ENCODE measurements around the gene PEX3.
A peak's percentile ranks its signal among the peaks of the same experiment; 100 is the strongest.

The PEX3 gene

DNA sequence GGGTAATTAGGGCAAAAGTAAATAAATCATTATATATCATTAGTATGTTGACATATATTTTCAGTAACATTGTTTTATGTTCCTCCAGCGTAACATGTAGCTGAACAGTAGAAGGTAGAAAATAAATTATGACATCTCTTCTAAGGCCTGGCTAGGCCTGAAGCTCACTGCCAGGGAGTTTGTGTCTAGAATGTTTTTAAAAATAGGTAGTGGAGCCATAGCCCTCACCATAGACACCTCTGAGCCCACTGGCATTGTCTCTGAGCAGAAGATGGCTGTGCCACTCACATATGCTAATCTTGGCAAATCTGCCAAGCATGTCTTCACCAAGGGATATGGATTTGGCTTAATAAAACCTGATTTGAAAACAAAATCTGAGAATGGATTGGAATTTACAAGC, 39.6 kb downstream of the PEX3 start:
- no CpG with 5 or more reads among the region's 1 CpG for WGBS (ENCODE audit: insufficient coverage)
- CTCF ChIA-PET = interaction anchor here (0.7 to 1.1 kb wide), 2 partner anchors 12 to 22 kb away, joined by 3 to 4 read pairs; partner anchors contain the start of gene FUCA2

DNA sequence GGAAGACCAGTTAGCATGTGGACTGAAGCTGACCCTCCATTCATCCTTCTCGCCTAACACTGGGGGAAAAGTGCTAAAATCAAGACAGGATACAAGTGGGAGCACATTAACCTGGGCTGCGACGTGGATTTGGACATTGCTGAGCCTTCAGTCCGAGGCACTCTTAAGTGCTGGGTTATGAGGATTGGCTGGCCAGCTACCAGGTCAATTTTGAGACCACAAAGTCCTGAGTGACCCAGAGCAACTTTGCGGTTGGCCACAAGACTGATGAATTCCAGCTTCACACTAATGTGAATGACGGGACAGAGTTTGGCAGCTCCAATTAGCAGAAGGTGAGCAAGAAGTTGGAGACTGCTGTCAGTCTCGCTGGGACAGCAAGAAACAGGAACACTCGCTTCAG, 40.2 kb downstream of the PEX3 start:
- Histone ChIP-seq H3K27ac (ENCODE audit: insufficient read depth in 1 of 2, low read depth in 1 of 2, low read length in 2 of 2, poor library complexity in 1 of 2, severe bottlenecking in 2 of 2) (no peak overlapping the region), H3K4me1 (ENCODE audit: control extremely low read depth in 1 of 4, control insufficient read depth in 4 of 4, insufficient read depth in 4 of 4, low read length in 3 of 4) (no peaks in the 10 kb centered on the region), H3K4me3 (ENCODE audit: control insufficient read depth in 1 of 7, extremely low read depth in 1 of 7, insufficient read depth in 4 of 7, low read depth in 2 of 7, low read length in 6 of 7) (no peak overlapping the region), H3K27me3 (replicated peaks in 2 of 5; ENCODE audit: control insufficient read depth in 4 of 5, insufficient read depth in 5 of 5, low read length in 4 of 5) (no peaks in the 10 kb centered on the region), H3K9me3 (ENCODE audit: control extremely low read depth in 1 of 5, control insufficient read depth in 4 of 5, insufficient read depth in 2 of 5, low read depth in 1 of 5, low read length in 4 of 5) (no peaks in the 10 kb centered on the region), H3K36me3 (ENCODE audit: control insufficient read depth in 4 of 4, insufficient read depth in 4 of 4, low read length in 3 of 4) (peaks cover 0 to 6% (median 2%) of the 10 kb centered on the region in 4 experiments)
- CTCF ChIA-PET = interaction anchor here (0.7 to 1.3 kb wide), 3 partner anchors 12 to 22 kb away, joined by 3 to 5 read pairs (median 4); partner anchors contain the start of gene FUCA2
- no peak for DNase-seq
- POLR2A ChIA-PET = no interaction called here
- WGBS (ENCODE audit: insufficient coverage) = 98% methylated on average over 8 of the region's 8 CpGs

More for the DNA sequence above, 39.6 kb downstream of the PEX3 start:
- no peak for DNase-seq
- POLR2A ChIA-PET = no interaction called here
- H3K4me3 ChIP-seq (ENCODE audit: control insufficient read depth in 1 of 7, extremely low read depth in 1 of 7, insufficient read depth in 4 of 7, low read depth in 2 of 7, low read length in 6 of 7) = no peak overlapping the region
- peaks cover 0 to 7% (median 3%) of the 10 kb centered on the region in 4 experiments for H3K36me3 ChIP-seq (ENCODE audit: control insufficient read depth in 4 of 4, insufficient read depth in 4 of 4, low read length in 3 of 4)
- H3K27me3 ChIP-seq (replicated peaks in 2 of 5; ENCODE audit: control insufficient read depth in 4 of 5, insufficient read depth in 5 of 5, low read length in 4 of 5) = no peaks in the 10 kb centered on the region
- no peaks in the 10 kb centered on the region for H3K9me3 ChIP-seq (ENCODE audit: control extremely low read depth in 1 of 5, control insufficient read depth in 4 of 5, insufficient read depth in 2 of 5, low read depth in 1 of 5, low read length in 4 of 5)
- no peak overlapping the region for H3K27ac ChIP-seq (ENCODE audit: insufficient read depth in 1 of 2, low read depth in 1 of 2, low read length in 2 of 2, poor library complexity in 1 of 2, severe bottlenecking in 2 of 2)
- no peaks in the 10 kb centered on the region for H3K4me1 ChIP-seq (ENCODE audit: control extremely low read depth in 1 of 4, control insufficient read depth in 4 of 4, insufficient read depth in 4 of 4, low read length in 3 of 4)

GRCh38 chr6:143496974-143497373, 46.4 kb downstream of the PEX3 start:
- CTCF ChIA-PET = interaction anchor here (1.5 to 2.1 kb wide), 3 partner anchors 12 to 15 kb away, joined by 3 to 6 read pairs (median 5); partner anchors contain the start of gene FUCA2

DNA sequence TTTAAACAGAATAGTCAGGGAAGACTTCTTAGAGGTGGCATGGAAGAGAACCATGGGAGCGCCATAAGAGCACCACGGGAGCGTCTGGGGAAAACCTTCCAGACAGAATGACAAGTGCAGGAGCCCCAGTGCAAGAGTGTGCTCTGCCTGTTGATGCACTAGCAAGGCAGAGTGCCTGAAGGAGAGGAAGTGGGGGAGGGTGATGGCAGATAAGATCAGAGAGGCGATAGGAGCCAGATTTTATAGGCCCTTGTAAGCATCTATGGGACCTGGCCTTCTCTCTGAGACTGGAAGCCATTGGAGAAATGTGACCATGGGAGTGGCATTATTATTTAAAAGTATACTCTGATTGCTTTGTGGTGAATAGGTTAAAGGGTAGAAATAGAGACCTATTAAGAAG, 47.8 kb downstream of the PEX3 start:
- no peak for DNase-seq
- CTCF ChIA-PET = interaction anchor here (2.1 kb wide), 1 partner anchor 14 kb away, joined by 6 read pairs; the partner anchor contains the start of gene FUCA2
- WGBS (ENCODE audit: insufficient coverage) = 78% methylated on average over 4 of the region's 4 CpGs
- H3K27me3 ChIP-seq (replicated peaks in 2 of 5; ENCODE audit: control insufficient read depth in 4 of 5, insufficient read depth in 5 of 5, low read length in 4 of 5) = no peaks in the 10 kb centered on the region
- H3K9me3 ChIP-seq (ENCODE audit: control extremely low read depth in 1 of 5, control insufficient read depth in 4 of 5, insufficient read depth in 2 of 5, low read depth in 1 of 5, low read length in 4 of 5) = no peaks in the 10 kb centered on the region
- peaks cover 0 to 5% (median 2%) of the 10 kb centered on the region in 4 experiments for H3K4me1 ChIP-seq (ENCODE audit: control extremely low read depth in 1 of 4, control insufficient read depth in 4 of 4, insufficient read depth in 4 of 4, low read length in 3 of 4)
- POLR2A ChIA-PET = no interaction called here
- peaks cover 5 to 19% (median 11%) of the 10 kb centered on the region in 4 experiments for H3K36me3 ChIP-seq (ENCODE audit: control insufficient read depth in 4 of 4, insufficient read depth in 4 of 4, low read length in 3 of 4)
- no peak overlapping the region for H3K4me3 ChIP-seq (ENCODE audit: control insufficient read depth in 1 of 7, extremely low read depth in 1 of 7, insufficient read depth in 4 of 7, low read depth in 2 of 7, low read length in 6 of 7)
- H3K27ac ChIP-seq (ENCODE audit: insufficient read depth in 1 of 2, low read depth in 1 of 2, low read length in 2 of 2, poor library complexity in 1 of 2, severe bottlenecking in 2 of 2) = no peak overlapping the region

More at GRCh38 chr6:143496974-143497373, 46.4 kb downstream of the PEX3 start:
- Histone ChIP-seq H3K36me3 (ENCODE audit: control insufficient read depth in 4 of 4, insufficient read depth in 4 of 4, low read length in 3 of 4) (peaks cover 5 to 10% (median 8%) of the 10 kb centered on the region in 4 experiments), H3K27me3 (replicated peaks in 2 of 5; ENCODE audit: control insufficient read depth in 4 of 5, insufficient read depth in 5 of 5, low read length in 4 of 5) (no peaks in the 10 kb centered on the region), H3K9me3 (ENCODE audit: control extremely low read depth in 1 of 5, control insufficient read depth in 4 of 5, insufficient read depth in 2 of 5, low read depth in 1 of 5, low read length in 4 of 5) (no peaks in the 10 kb centered on the region), H3K4me1 (ENCODE audit: control extremely low read depth in 1 of 4, control insufficient read depth in 4 of 4, insufficient read depth in 4 of 4, low read length in 3 of 4) (peaks cover 0 to 5% (median 2%) of the 10 kb centered on the region in 4 experiments), H3K4me3 (ENCODE audit: control insufficient read depth in 1 of 7, extremely low read depth in 1 of 7, insufficient read depth in 4 of 7, low read depth in 2 of 7, low read length in 6 of 7) (no peak overlapping the region), H3K27ac (ENCODE audit: insufficient read depth in 1 of 2, low read depth in 1 of 2, low read length in 2 of 2, poor library complexity in 1 of 2, severe bottlenecking in 2 of 2) (no peak overlapping the region)
- DNase-seq = no peak
- 100% methylated on average over 1 of the region's 1 CpG for WGBS (ENCODE audit: insufficient coverage)
- POLR2A ChIA-PET = no interaction called here

GRCh38 chr6:143501851-143502250, 51.2 kb downstream of the PEX3 start:
- ChIA-PET CTCF (interaction anchor here (1.2 to 2.1 kb wide), 4 partner anchors 9 to 1027 kb away, joined by 3 to 7 read pairs (median 6); partner anchors contain the start of gene FUCA2), POLR2A (interaction anchor here (0.6 kb wide), 1 partner anchor 572 kb away, joined by 4 read pairs; no protein-coding TSS in a partner anchor)
- no peaks in the 10 kb centered on the region for H3K9me3 ChIP-seq (ENCODE audit: control extremely low read depth in 1 of 5, control insufficient read depth in 4 of 5, insufficient read depth in 2 of 5, low read depth in 1 of 5, low read length in 4 of 5)
- H3K27ac ChIP-seq (ENCODE audit: insufficient read depth in 1 of 2, low read depth in 1 of 2, low read length in 2 of 2, poor library complexity in 1 of 2, severe bottlenecking in 2 of 2) = no peak overlapping the region
- H3K27me3 ChIP-seq (replicated peaks in 2 of 5; ENCODE audit: control insufficient read depth in 4 of 5, insufficient read depth in 5 of 5, low read length in 4 of 5) = no peaks in the 10 kb centered on the region
- peak overlapping the region in 1 of 7 experiments; percentile 6 for H3K4me3 ChIP-seq (ENCODE audit: control insufficient read depth in 1 of 7, extremely low read depth in 1 of 7, insufficient read depth in 4 of 7, low read depth in 2 of 7, low read length in 6 of 7)
- peaks cover 0 to 5% (median 2%) of the 10 kb centered on the region in 4 experiments for H3K4me1 ChIP-seq (ENCODE audit: control extremely low read depth in 1 of 4, control insufficient read depth in 4 of 4, insufficient read depth in 4 of 4, low read length in 3 of 4)
- H3K36me3 ChIP-seq (ENCODE audit: control insufficient read depth in 4 of 4, insufficient read depth in 4 of 4, low read length in 3 of 4) = peaks cover 8 to 33% (median 18%) of the 10 kb centered on the region in 4 experiments
- no peak for DNase-seq
- WGBS (ENCODE audit: insufficient coverage) = no CpG with 5 or more reads among the region's 2 CpGs

- ChIA-PET CTCF (interaction anchor here (1.6 kb wide), 2 partner anchors 15 to 17 kb away, joined by 4 to 7 read pairs; no protein-coding TSS in a partner anchor), POLR2A (no interaction called here)
- Histone ChIP-seq H3K9me3 (ENCODE audit: control extremely low read depth in 1 of 5, control insufficient read depth in 4 of 5, insufficient read depth in 2 of 5, low read depth in 1 of 5, low read length in 4 of 5) (no peaks in the 10 kb centered on the region), H3K4me3 (ENCODE audit: control insufficient read depth in 1 of 7, extremely low read depth in 1 of 7, insufficient read depth in 4 of 7, low read depth in 2 of 7, low read length in 6 of 7) (no peak overlapping the region), H3K27ac (ENCODE audit: insufficient read depth in 1 of 2, low read depth in 1 of 2, low read length in 2 of 2, poor library complexity in 1 of 2, severe bottlenecking in 2 of 2) (no peak overlapping the region), H3K27me3 (replicated peaks in 2 of 5; ENCODE audit: control insufficient read depth in 4 of 5, insufficient read depth in 5 of 5, low read length in 4 of 5) (no peaks in the 10 kb centered on the region), H3K4me1 (ENCODE audit: control extremely low read depth in 1 of 4, control insufficient read depth in 4 of 4, insufficient read depth in 4 of 4, low read length in 3 of 4) (no peaks in the 10 kb centered on the region), H3K36me3 (ENCODE audit: control insufficient read depth in 4 of 4, insufficient read depth in 4 of 4, low read length in 3 of 4) (peaks cover 7 to 29% (median 16%) of the 10 kb centered on the region in 4 experiments)
- WGBS (ENCODE audit: insufficient coverage) = 100% methylated on average over 1 of the region's 1 CpG
- DNase-seq = no peak
Observed at GRCh38 chr6:143504369-143504768, 53.8 kb downstream of the PEX3 start.

GRCh38 chr6:143505111-143505510, 54.5 kb downstream of the PEX3 start:
- Histone ChIP-seq H3K27ac (ENCODE audit: insufficient read depth in 1 of 2, low read depth in 1 of 2, low read length in 2 of 2, poor library complexity in 1 of 2, severe bottlenecking in 2 of 2) (no peak overlapping the region), H3K36me3 (ENCODE audit: control insufficient read depth in 4 of 4, insufficient read depth in 4 of 4, low read length in 3 of 4) (peaks cover 7 to 26% (median 16%) of the 10 kb centered on the region in 4 experiments), H3K27me3 (replicated peaks in 2 of 5; ENCODE audit: control insufficient read depth in 4 of 5, insufficient read depth in 5 of 5, low read length in 4 of 5) (no peaks in the 10 kb centered on the region), H3K9me3 (ENCODE audit: control extremely low read depth in 1 of 5, control insufficient read depth in 4 of 5, insufficient read depth in 2 of 5, low read depth in 1 of 5, low read length in 4 of 5) (no peaks in the 10 kb centered on the region), H3K4me3 (ENCODE audit: control insufficient read depth in 1 of 7, extremely low read depth in 1 of 7, insufficient read depth in 4 of 7, low read depth in 2 of 7, low read length in 6 of 7) (no peak overlapping the region), H3K4me1 (ENCODE audit: control extremely low read depth in 1 of 4, control insufficient read depth in 4 of 4, insufficient read depth in 4 of 4, low read length in 3 of 4) (peaks cover 0 to 4% (median 0%) of the 10 kb centered on the region in 4 experiments)
- ChIA-PET CTCF (interaction anchor here (1.6 kb wide), 2 partner anchors 14 to 18 kb away, joined by 4 to 7 read pairs; no protein-coding TSS in a partner anchor), POLR2A (no interaction called here)
- DNase-seq = no peak
- WGBS (ENCODE audit: insufficient coverage) = 92% methylated on average over 4 of the region's 5 CpGs
